HG03097 (cell line): Measurements from ENCODE around the gene HCK.

ENCODE experiments used
- ATAC-seq: cut with Tn5 transposase; IDR thresholded peaks from one replicate; pipeline ENCODE4 v1.9.1; 2021; ENCODE audit not compliant: unreplicated experiment, low FRiP score

HCK gene

GRCh38 chr20:32056708-32057483 lies 4.9 kb downstream of the HCK start:
- no peak for ATAC-seq

GRCh38 chr20:32057656-32058184 lies 5.7 kb downstream of the HCK start:
- no peak for ATAC-seq

GRCh38 chr20:32059189-32059588 lies 7.1 kb downstream of the HCK start:
- ATAC-seq, result no peak

GRCh38 chr20:32062776-32063170 lies 10.7 kb downstream of the HCK start:
- no peak for ATAC-seq

- ATAC-seq, result no peak
Measured at GRCh38 chr20:32063695-32064094, 11.7 kb downstream of the HCK start.

- no peak for ATAC-seq
Measured at GRCh38 chr20:32064667-32065066, 12.6 kb downstream of the HCK start.

GRCh38 chr20:32067234-32067821 lies 15.3 kb downstream of the HCK start:
- ATAC-seq, result no peak

- no peak for ATAC-seq
Measured at GRCh38 chr20:32068174-32068573, 16.1 kb downstream of the HCK start.

GRCh38 chr20:32069711-32070110 lies 17.7 kb downstream of the HCK start:
- no peak for ATAC-seq

GRCh38 chr20:32070282-32070681 lies 18.2 kb downstream of the HCK start:
- no peak for ATAC-seq

- ATAC-seq, result no peak
Measured at GRCh38 chr20:32070690-32071213, 18.7 kb downstream of the HCK start.

GRCh38 chr20:32071395-32072167 lies 19.5 kb downstream of the HCK start:
- no peak for ATAC-seq

GRCh38 chr20:32072168-32072750 lies 20.2 kb downstream of the HCK start:
- ATAC-seq, result no peak

- no peak for ATAC-seq
Measured at GRCh38 chr20:32075534-32075933, 23.5 kb downstream of the HCK start.

GRCh38 chr20:32077190-32077589 lies 25.1 kb downstream of the HCK start:
- no peak for ATAC-seq

- ATAC-seq, result no peak
Measured at GRCh38 chr20:32078322-32078721, 26.3 kb downstream of the HCK start.

- ATAC-seq, result no peak
Measured at GRCh38 chr20:32078791-32079190, 26.7 kb downstream of the HCK start.

GRCh38 chr20:32079655-32080109 lies 27.6 kb downstream of the HCK start:
- ATAC-seq, result no peak

GRCh38 chr20:32080783-32081182 lies 28.7 kb downstream of the HCK start:
- ATAC-seq, result no peak

GRCh38 chr20:32083469-32083868 lies 31.4 kb downstream of the HCK start:
- ATAC-seq, result no peak

GRCh38 chr20:32087070-32087469 lies 35.0 kb downstream of the HCK start:
- ATAC-seq, result no peak
